NB4 (cell line): Measurements from ENCODE around the gene PAPSS2.

ENCODE experiments used
- DNase-seq: peaks from one replicate; pipeline ENCODE4 v3.0.0; 2010; ENCODE audit warnings: low read depth
- H3K4me3 ChIP-seq: one replicate; pipeline ENCODE4 v1.5.1; 2011; ENCODE audit warnings: mild to moderate bottlenecking, low read depth, low read length, moderate library complexity
- CTCF ChIP-seq: IDR thresholded peaks from one replicate; pipeline ENCODE4 v1.5.1; 2012; ENCODE audit warnings: low read depth, low read length
- MAX ChIP-seq: IDR thresholded peaks from 2 replicates; pipeline ENCODE4 v1.6.1; 2011; ENCODE audit warnings: low read depth, low read length
- MYC ChIP-seq: IDR thresholded peaks from 2 replicates; pipeline ENCODE4 v1.6.1; 2011; ENCODE audit warnings: low read depth, low read length
- POLR2A ChIP-seq: IDR thresholded peaks from 2 replicates; pipeline ENCODE4 v1.6.1; 2011; ENCODE audit warnings: mild to moderate bottlenecking; ENCODE audit not compliant: insufficient read length; ENCODE audit errors: extremely low read depth

Gene PAPSS2

GRCh38 chr10:87626422-87626892 is 33.2 kb upstream of the PAPSS2 start:
- DNase-seq: no peak
- TF ChIP-seq CTCF: no peak
- H3K4me3 ChIP-seq: no peak overlapping the region

GRCh38 chr10:87630171-87630570 is 29.5 kb upstream of the PAPSS2 start:
- DNase-seq: no peak
- no peak overlapping the region for H3K4me3 ChIP-seq
- no peak for TF ChIP-seq POLR2A
- no peak for TF ChIP-seq MYC
- TF ChIP-seq MAX: no peak
- no peak for TF ChIP-seq CTCF

- no peak overlapping the region for H3K4me3 ChIP-seq
- TF ChIP-seq MAX: no peak
- TF ChIP-seq CTCF: no peak
- TF ChIP-seq MYC: no peak
- TF ChIP-seq POLR2A: no peak
- no peak for DNase-seq
Measured at GRCh38 chr10:87632454-87632853, 27.2 kb upstream of the PAPSS2 start.

GRCh38 chr10:87634311-87634710 is 25.4 kb upstream of the PAPSS2 start:
- TF ChIP-seq MAX (no peak), MYC (no peak), CTCF (no peak), POLR2A (no peak)
- no peak overlapping the region for H3K4me3 ChIP-seq
- DNase-seq: no peak

GRCh38 chr10:87635498-87636312 is 24.0 kb upstream of the PAPSS2 start:
- no peak overlapping the region for H3K4me3 ChIP-seq
- DNase-seq: peak; percentile 83
- TF ChIP-seq POLR2A: no peak
- TF ChIP-seq CTCF: no peak
- TF ChIP-seq MYC: no peak
- TF ChIP-seq MAX: no peak
